ENCODE results near the gene DENND4C.
A peak's percentile ranks its signal among the peaks of the same experiment; 100 is the strongest.
"Not testable (repeated sequence)": the region's sequence is repeated elsewhere in the genome, so short reads cannot be mapped to it uniquely, and the experiment has no call there.

Gene DENND4C

GRCh38 chr9:19233344-19233743 lies 2.9 kb downstream of the DENND4C start:
- Mint-ChIP-seq H3K36me3 (peaks cover 2% of the 10 kb centered on the region), H3K9me3 (no peaks in the 10 kb centered on the region), H3K27me3 (peaks cover 5% of the 10 kb centered on the region), H3K27ac (no peak overlapping the region), H3K4me1 (peaks cover 24% of the 10 kb centered on the region), H3K4me3 (no peak overlapping the region)
- CTCF ChIA-PET = interaction anchor here (1.3 to 1.4 kb wide), 2 partner anchors 9 to 59 kb away, joined by 4 read pairs; no protein-coding TSS in a partner anchor
- DNase-seq = no peak

DNA sequence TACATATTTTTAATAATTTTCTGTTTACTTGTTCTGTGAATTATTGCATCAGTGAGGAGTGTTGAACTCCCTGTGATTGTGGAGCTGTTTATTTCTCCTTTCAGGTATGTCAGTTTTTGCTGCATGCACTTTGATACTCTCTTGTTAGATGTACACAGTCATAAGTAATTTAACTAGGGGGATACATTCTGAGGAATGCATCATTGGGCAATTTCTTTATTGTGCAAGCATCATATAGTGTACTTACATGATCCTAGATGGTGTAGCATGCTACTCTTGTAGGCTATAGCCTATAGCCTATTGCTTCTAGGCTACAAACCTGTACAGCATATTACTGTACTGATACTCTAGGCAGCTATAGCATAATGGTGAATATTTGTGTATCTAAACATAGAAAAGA lies 9.5 kb downstream of the DENND4C start:
- Mint-ChIP-seq H3K27me3 (no peaks in the 10 kb centered on the region), H3K4me1 (peaks cover 12% of the 10 kb centered on the region), H3K9me3 (no peaks in the 10 kb centered on the region), H3K27ac (no peak overlapping the region), H3K36me3 (peaks cover 11% of the 10 kb centered on the region), H3K4me3 (no peak overlapping the region)
- DNase-seq = no peak
- CTCF ChIA-PET = no interaction called here

GRCh38 chr9:19241728-19242127 lies 11.2 kb downstream of the DENND4C start:
- Mint-ChIP-seq H3K4me3 (no peak overlapping the region), H3K9me3 (no peaks in the 10 kb centered on the region), H3K36me3 (peaks cover 14% of the 10 kb centered on the region), H3K4me1 (peaks cover 8% of the 10 kb centered on the region), H3K27ac (no peak overlapping the region), H3K27me3 (no peaks in the 10 kb centered on the region)
- DNase-seq = no peak
- CTCF ChIA-PET = interaction anchor here (0.7 kb wide), 1 partner anchor 9 kb away, joined by 4 read pairs; no protein-coding TSS in a partner anchor

- H3K27ac Mint-ChIP-seq = peak overlapping the region; percentile 28
- CTCF ChIA-PET = no interaction called here
These were observed 13.0 kb downstream of the DENND4C start for GRCh38 chr9:19243366-19244033.

GRCh38 chr9:19246891-19247290 lies 16.4 kb downstream of the DENND4C start:
- peaks cover 11% of the 10 kb centered on the region for H3K36me3 Mint-ChIP-seq
- H3K4me1 Mint-ChIP-seq = peaks cover 8% of the 10 kb centered on the region

More at GRCh38 chr9:19243366-19244033, 13.0 kb downstream of the DENND4C start:
- DNase-seq = no peak
- Mint-ChIP-seq H3K4me3 (no peak overlapping the region), H3K27me3 (no peaks in the 10 kb centered on the region), H3K9me3 (no peaks in the 10 kb centered on the region), H3K4me1 (peaks cover 7% of the 10 kb centered on the region), H3K36me3 (peaks cover 20% of the 10 kb centered on the region)

GRCh38 chr9:19247420-19247819 lies 16.9 kb downstream of the DENND4C start:
- CTCF ChIA-PET = no interaction called here
- H3K27ac Mint-ChIP-seq = no peak overlapping the region
- H3K4me1 Mint-ChIP-seq = peaks cover 8% of the 10 kb centered on the region
- H3K36me3 Mint-ChIP-seq = peaks cover 11% of the 10 kb centered on the region
- no peak for DNase-seq
- H3K9me3 Mint-ChIP-seq = no peaks in the 10 kb centered on the region
- H3K27me3 Mint-ChIP-seq = no peaks in the 10 kb centered on the region
- no peak overlapping the region for H3K4me3 Mint-ChIP-seq

More at GRCh38 chr9:19246891-19247290, 16.4 kb downstream of the DENND4C start:
- CTCF ChIA-PET = no interaction called here
- Mint-ChIP-seq H3K4me3 (no peak overlapping the region), H3K27me3 (no peaks in the 10 kb centered on the region), H3K9me3 (no peaks in the 10 kb centered on the region), H3K27ac (no peak overlapping the region)
- DNase-seq = no peak

DNA sequence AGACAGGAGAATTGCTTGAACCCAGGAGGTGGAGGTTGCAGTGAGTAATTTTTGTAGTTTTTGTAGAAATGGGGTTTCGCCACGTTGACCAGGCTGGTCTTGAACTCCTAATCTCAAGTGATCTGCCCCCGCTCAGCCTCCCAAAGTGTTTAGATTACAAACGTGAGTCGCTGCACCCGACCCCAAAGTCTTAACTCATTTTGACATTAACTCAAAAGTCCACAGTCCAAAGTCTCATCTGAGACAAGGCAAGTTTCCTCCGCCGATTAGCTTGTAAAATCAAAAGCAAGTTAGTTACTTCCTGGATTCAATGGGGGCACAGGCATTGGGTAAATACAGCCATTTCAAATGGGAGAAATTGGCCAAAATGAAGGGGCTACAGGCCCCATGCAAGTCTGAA lies 19.9 kb downstream of the DENND4C start:
- H3K4me3 Mint-ChIP-seq, H3K9me3 Mint-ChIP-seq, H3K4me1 Mint-ChIP-seq, H3K27me3 Mint-ChIP-seq, CTCF ChIA-PET, DNase-seq, H3K27ac Mint-ChIP-seq: not testable (repeated sequence)
- H3K36me3 Mint-ChIP-seq = peaks cover 11% of the 10 kb centered on the region

DNA sequence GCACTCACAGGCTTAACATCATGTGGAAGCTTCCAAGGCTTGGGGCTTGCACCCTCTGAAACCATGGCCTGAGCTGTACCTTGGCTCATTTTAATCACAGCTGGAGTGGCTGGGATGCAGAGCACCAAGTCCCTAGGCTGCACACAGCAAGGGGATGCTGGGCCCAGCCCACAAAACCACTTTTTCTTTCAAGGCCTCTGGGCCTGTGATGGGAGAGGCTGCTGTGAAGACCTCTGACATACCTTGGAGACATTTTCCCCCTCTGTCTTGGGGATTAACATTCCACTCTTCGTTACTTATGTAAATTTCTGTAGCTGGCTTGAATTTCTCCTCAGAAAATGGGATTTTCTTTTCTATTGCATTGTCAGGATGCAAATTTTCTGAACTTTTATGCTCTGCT lies 20.7 kb downstream of the DENND4C start:
- H3K27me3 Mint-ChIP-seq, H3K27ac Mint-ChIP-seq, H3K36me3 Mint-ChIP-seq, H3K4me1 Mint-ChIP-seq, H3K4me3 Mint-ChIP-seq, CTCF ChIA-PET, DNase-seq, H3K9me3 Mint-ChIP-seq: not testable (repeated sequence)

GRCh38 chr9:19251622-19252021 lies 21.1 kb downstream of the DENND4C start:
- CTCF ChIA-PET, H3K27me3 Mint-ChIP-seq, H3K27ac Mint-ChIP-seq, H3K36me3 Mint-ChIP-seq, H3K4me3 Mint-ChIP-seq, H3K9me3 Mint-ChIP-seq, H3K4me1 Mint-ChIP-seq, DNase-seq: not testable (repeated sequence)

GRCh38 chr9:19252174-19252884 lies 21.8 kb downstream of the DENND4C start:
- H3K4me3 Mint-ChIP-seq = no peak overlapping the region
- no peak for DNase-seq
- no peak overlapping the region for H3K27ac Mint-ChIP-seq
- no peaks in the 10 kb centered on the region for H3K27me3 Mint-ChIP-seq
- H3K36me3 Mint-ChIP-seq = peaks cover 10% of the 10 kb centered on the region
- H3K9me3 Mint-ChIP-seq = no peaks in the 10 kb centered on the region
- CTCF ChIA-PET = no interaction called here
- peaks cover 6% of the 10 kb centered on the region for H3K4me1 Mint-ChIP-seq

GRCh38 chr9:19252885-19253219 lies 22.4 kb downstream of the DENND4C start:
- H3K9me3 Mint-ChIP-seq = no peaks in the 10 kb centered on the region
- no peak overlapping the region for H3K4me3 Mint-ChIP-seq
- DNase-seq = no peak
- CTCF ChIA-PET = no interaction called here
- H3K27ac Mint-ChIP-seq = no peak overlapping the region
- peaks cover 5% of the 10 kb centered on the region for H3K4me1 Mint-ChIP-seq
- no peaks in the 10 kb centered on the region for H3K27me3 Mint-ChIP-seq
- peaks cover 7% of the 10 kb centered on the region for H3K36me3 Mint-ChIP-seq

GRCh38 chr9:19255112-19255511 lies 24.6 kb downstream of the DENND4C start:
- H3K4me3 Mint-ChIP-seq = no peak overlapping the region
- H3K4me1 Mint-ChIP-seq = peaks cover 9% of the 10 kb centered on the region
- CTCF ChIA-PET = no interaction called here
- H3K36me3 Mint-ChIP-seq = peaks cover 4% of the 10 kb centered on the region
- no peak for DNase-seq
- H3K27ac Mint-ChIP-seq = no peak overlapping the region
- no peaks in the 10 kb centered on the region for H3K9me3 Mint-ChIP-seq
- no peaks in the 10 kb centered on the region for H3K27me3 Mint-ChIP-seq

- H3K27me3 Mint-ChIP-seq = no peaks in the 10 kb centered on the region
- no peak for DNase-seq
- no peak overlapping the region for H3K27ac Mint-ChIP-seq
- H3K36me3 Mint-ChIP-seq = peaks cover 2% of the 10 kb centered on the region
- CTCF ChIA-PET = no interaction called here
- no peaks in the 10 kb centered on the region for H3K9me3 Mint-ChIP-seq
- no peak overlapping the region for H3K4me3 Mint-ChIP-seq
- peaks cover 6% of the 10 kb centered on the region for H3K4me1 Mint-ChIP-seq
These were observed 25.3 kb downstream of the DENND4C start for GRCh38 chr9:19255821-19256220.

DNA sequence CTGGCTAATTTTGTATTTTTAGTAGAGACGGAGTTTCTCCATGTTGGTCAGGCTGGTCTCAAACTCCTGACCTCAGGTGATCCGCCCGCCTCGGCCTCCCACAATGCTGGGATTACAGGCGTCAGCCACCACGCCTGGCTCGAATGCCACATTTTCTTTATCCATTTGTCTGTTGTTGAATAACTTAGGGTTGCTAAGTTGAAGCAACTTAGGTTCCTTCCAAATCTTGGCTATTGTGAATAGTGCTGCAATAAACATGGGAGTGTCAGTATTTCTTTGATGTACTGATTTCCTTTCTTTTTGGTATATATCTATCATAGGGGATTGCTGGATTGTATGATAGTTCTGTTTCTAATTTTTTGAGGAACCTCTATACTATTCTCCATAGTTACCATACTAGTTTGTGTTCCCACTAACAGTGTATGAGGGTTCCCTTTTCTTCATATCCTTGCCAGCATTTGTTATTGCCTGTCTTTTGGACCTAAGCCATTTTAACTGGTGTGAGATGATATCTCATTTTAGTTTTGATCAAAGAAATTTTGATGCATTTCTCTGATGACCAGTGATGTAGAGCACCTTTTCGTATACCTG lies 29.3 kb downstream of the DENND4C start:
- H3K36me3 Mint-ChIP-seq, H3K27ac Mint-ChIP-seq, CTCF ChIA-PET, H3K27me3 Mint-ChIP-seq, H3K4me3 Mint-ChIP-seq, DNase-seq, H3K9me3 Mint-ChIP-seq, H3K4me1 Mint-ChIP-seq: not testable (repeated sequence)

GRCh38 chr9:19265602-19266001 lies 35.1 kb downstream of the DENND4C start:
- H3K4me1 Mint-ChIP-seq = peaks cover 27% of the 10 kb centered on the region
- CTCF ChIA-PET, H3K9me3 Mint-ChIP-seq: not testable (repeated sequence)

More at GRCh38 chr9:19265602-19266001, 35.1 kb downstream of the DENND4C start:
- not testable (repeated sequence) for H3K27me3 Mint-ChIP-seq, H3K4me3 Mint-ChIP-seq, H3K27ac Mint-ChIP-seq, DNase-seq
- H3K36me3 Mint-ChIP-seq = peaks cover 22% of the 10 kb centered on the region
